CD8-positive, alpha-beta memory T cell (primary cell): ENCODE data around the gene KMT2C. TPM values are rescaled to one million over a fixed set of nuclear protein-coding genes. Genes with fewer than 3 reads are reported as not detected.

Experiments used
- CTCF ChIA-PET: fragments of 350-600 bp; sonication (Branson Sonifier 250); formaldehyde crosslinking; loops from one replicate; lab custom pipeline; 2021; ENCODE audit warnings: antibody characterized with exemption; lab: Charles Lee
- POLR2A ChIA-PET: fragments of 350-600 bp; sonication (Branson Sonifier 250); formaldehyde crosslinking; loops from one replicate; lab custom pipeline; 2021; ENCODE audit warnings: antibody characterized with exemption; lab: Charles Lee
- DNase-seq, 5 donors: peaks; one replicate each; pipeline versions ENCODE4 v3.0.0 to v3.0.0-alpha.2; 2020 to 2022; ENCODE audit warnings: mixed read lengths in 1 of 5
- H3K27ac ChIP-seq: one replicate; pipeline ENCODE4 v1.7.0; 2013; ENCODE audit warnings: low read depth, mild to moderate bottlenecking, low read length, moderate library complexity
- H3K27me3 ChIP-seq: 2 replicates; pipeline ENCODE4 v1.7.0; 2013; ENCODE audit warnings: low read length, mild to moderate bottlenecking; ENCODE audit not compliant: insufficient read depth, poor library complexity, severe bottlenecking
- H3K36me3 ChIP-seq: 2 replicates; pipeline ENCODE4 v1.7.0; 2013; ENCODE audit warnings: mild to moderate bottlenecking, low read length, moderate library complexity; ENCODE audit not compliant: insufficient read depth
- H3K4me1 ChIP-seq: 2 replicates; pipeline ENCODE4 v1.7.0; 2013; ENCODE audit warnings: mild to moderate bottlenecking, low read length, moderate library complexity; ENCODE audit not compliant: insufficient read depth
- H3K4me3 ChIP-seq: 2 replicates; pipeline ENCODE4 v1.7.0; 2013; ENCODE audit warnings: mild to moderate bottlenecking, low read length
- H3K9me3 ChIP-seq: 2 replicates; pipeline ENCODE4 v1.7.0; 2013; ENCODE audit warnings: mild to moderate bottlenecking, low read length
- H3K27ac Mint-ChIP-seq, 8 donors: one replicate each; pipeline ENCODE4 v1.8.0; 2020 to 2021; ENCODE audit warnings: mixed read lengths in 8 of 8, mild to moderate bottlenecking in 6 of 8, inconsistent platforms in 3 of 8, moderate library complexity in 3 of 8
- H3K27me3 Mint-ChIP-seq, 2 donors: one replicate each; pipeline ENCODE4 v1.8.0; 2020 to 2021; ENCODE audit warnings: mixed read lengths in 2 of 2, mild to moderate bottlenecking in 1 of 2, moderate library complexity in 1 of 2
- H3K36me3 Mint-ChIP-seq, 3 donors: one replicate each; pipeline ENCODE4 v1.8.0; 2020 to 2021; ENCODE audit warnings: mixed read lengths in 3 of 3, inconsistent platforms in 1 of 3, mild to moderate bottlenecking in 1 of 3
- H3K4me1 Mint-ChIP-seq, 3 donors: one replicate each; pipeline ENCODE4 v1.8.0; 2020 to 2021; ENCODE audit warnings: mixed read lengths in 3 of 3, inconsistent platforms in 1 of 3, mild to moderate bottlenecking in 1 of 3
- H3K4me3 Mint-ChIP-seq, 7 donors: one replicate each; pipeline ENCODE4 v1.8.0; 2020 to 2021; ENCODE audit warnings: mixed read lengths in 7 of 7, mild to moderate bottlenecking in 6 of 7, moderate library complexity in 4 of 7, inconsistent platforms in 2 of 7
- H3K9me3 Mint-ChIP-seq, 5 donors: one replicate each; pipeline ENCODE4 v1.8.0; 2020 to 2022; ENCODE audit warnings: mixed read lengths in 5 of 5, mild to moderate bottlenecking in 3 of 5, moderate library complexity in 2 of 5, inconsistent platforms in 1 of 5
- polyA plus RNA-seq: library from polyadenylated mRNA; unstranded; fragments of 300-500 nt; fragmentation: Illumina TruSeq; gene quantifications from one replicate; pipeline ENCODE4 v1.2.3, GENCODE V29; 2021
- total RNA-seq, 2 experiments: library from RNA; stranded (reverse); gene quantifications; one replicate each; pipeline ENCODE4 v1.2.3, GENCODE V29; 2021

KMT2C gene
- total and polyA plus RNA-seq, 3 experiments from 2014 or later = 18.7 to 45.3 (median 42.0) TPM

DNA sequence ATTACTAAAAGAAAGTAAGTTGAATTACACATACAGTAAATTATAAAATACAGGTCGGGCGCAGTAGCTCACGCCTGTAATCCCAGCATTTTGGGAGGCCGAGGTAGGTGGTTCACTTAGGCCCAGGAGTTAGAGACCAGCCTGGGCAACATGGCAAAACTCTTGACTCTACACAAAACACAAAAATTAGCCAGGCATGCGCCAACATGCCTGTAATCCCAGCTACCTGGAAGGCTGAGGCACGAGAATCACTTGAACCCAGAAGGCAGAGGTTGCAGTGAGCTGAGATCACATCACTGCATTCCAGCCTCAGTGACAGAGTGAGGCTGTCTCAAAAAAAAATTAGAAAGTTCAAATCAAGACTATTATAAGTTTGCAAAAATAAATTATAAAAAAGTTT, 235.4 kb downstream of the KMT2C start:
- Histone ChIP-seq H3K4me1 (no peaks in the 10 kb centered on the region), H3K27me3 (no peaks in the 10 kb centered on the region), H3K27ac (no peak overlapping the region), H3K9me3 (no peaks in the 10 kb centered on the region), H3K4me3 (no peak overlapping the region), H3K36me3 (peaks cover 13% of the 10 kb centered on the region)
- POLR2A ChIA-PET = no interaction called here
- no peak overlapping the region for H3K27ac Mint-ChIP-seq
- H3K4me1 Mint-ChIP-seq = peaks cover 0 to 2% (median 0%) of the 10 kb centered on the region in 3 donors
- CTCF ChIA-PET = no interaction called here
- peaks cover 8 to 78% (median 37%) of the 10 kb centered on the region in 3 donors for H3K36me3 Mint-ChIP-seq
- H3K4me3 Mint-ChIP-seq = no peak overlapping the region
- no peak for DNase-seq
- H3K9me3 Mint-ChIP-seq = no peaks in the 10 kb centered on the region
- H3K27me3 Mint-ChIP-seq = peaks cover 0 to 2% of the 10 kb centered on the region in 2 donors

DNA sequence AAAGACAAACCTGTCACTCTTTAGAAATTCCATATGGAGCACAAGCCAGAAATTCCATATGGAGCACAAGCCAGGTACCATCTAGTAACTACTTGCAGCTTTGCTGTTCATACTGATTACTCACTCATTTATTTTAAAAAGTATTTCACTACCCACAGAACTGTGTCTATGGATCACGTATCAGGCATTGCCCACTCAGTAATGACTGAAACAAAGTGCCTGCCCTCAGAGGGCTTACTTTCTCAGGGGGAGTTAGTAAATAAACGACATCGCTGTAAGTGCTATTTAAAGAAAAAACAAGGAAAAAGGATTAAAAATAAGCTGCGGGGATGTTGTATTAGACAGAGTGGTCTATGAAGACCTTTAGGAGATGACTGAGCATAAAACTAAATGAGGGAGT, 239.4 kb downstream of the KMT2C start:
- Mint-ChIP-seq H3K36me3 (peaks cover 17 to 77% (median 41%) of the 10 kb centered on the region in 3 donors), H3K4me3 (no peak overlapping the region), H3K27ac (peak overlapping the region in 2 of 8 donors; percentile 21 to 77), H3K9me3 (no peaks in the 10 kb centered on the region), H3K4me1 (peaks cover 0 to 5% (median 2%) of the 10 kb centered on the region in 3 donors), H3K27me3 (no peaks in the 10 kb centered on the region)
- Histone ChIP-seq H3K36me3 (peaks cover 33% of the 10 kb centered on the region), H3K4me1 (no peaks in the 10 kb centered on the region), H3K4me3 (no peak overlapping the region), H3K27ac (no peak overlapping the region), H3K27me3 (no peaks in the 10 kb centered on the region), H3K9me3 (no peaks in the 10 kb centered on the region)
- ChIA-PET CTCF (no interaction called here), POLR2A (no interaction called here)
- no peak for DNase-seq

DNA sequence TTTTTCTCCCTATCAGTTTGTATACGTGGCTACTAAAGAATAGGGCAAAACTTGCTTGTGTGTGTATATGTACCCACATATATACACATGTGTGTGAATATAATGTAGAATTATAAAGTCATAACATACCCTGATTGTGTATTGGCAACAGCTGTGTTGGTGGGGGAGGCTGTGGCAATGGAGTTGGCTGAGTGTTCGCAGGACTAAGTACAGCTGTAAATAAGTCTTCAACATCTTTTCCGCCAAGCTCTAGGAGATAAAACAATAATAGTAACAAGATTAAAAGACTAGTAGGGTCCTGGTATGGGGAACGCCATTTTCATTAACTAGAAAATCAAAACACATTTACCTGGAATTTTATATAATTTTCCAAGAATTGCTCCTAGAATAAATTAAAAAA, 241.9 kb downstream of the KMT2C start:
- H3K4me1 Mint-ChIP-seq = peaks cover 0 to 5% (median 2%) of the 10 kb centered on the region in 3 donors
- H3K36me3 ChIP-seq = peaks cover 33% of the 10 kb centered on the region
- no peaks in the 10 kb centered on the region for H3K9me3 ChIP-seq
- DNase-seq = no peak
- no peak overlapping the region for H3K27ac ChIP-seq
- H3K4me1 ChIP-seq = no peaks in the 10 kb centered on the region
- no peaks in the 10 kb centered on the region for H3K9me3 Mint-ChIP-seq
- ChIA-PET CTCF (interaction anchor here (1.9 kb wide), 1 partner anchor 10 kb away, joined by 4 read pairs; no protein-coding TSS in a partner anchor), POLR2A (no interaction called here)
- H3K27me3 ChIP-seq = no peaks in the 10 kb centered on the region
- H3K4me3 Mint-ChIP-seq = no peak overlapping the region
- peaks cover 17 to 81% (median 43%) of the 10 kb centered on the region in 3 donors for H3K36me3 Mint-ChIP-seq
- no peaks in the 10 kb centered on the region for H3K27me3 Mint-ChIP-seq
- no peak overlapping the region for H3K4me3 ChIP-seq
- no peak overlapping the region for H3K27ac Mint-ChIP-seq

DNA sequence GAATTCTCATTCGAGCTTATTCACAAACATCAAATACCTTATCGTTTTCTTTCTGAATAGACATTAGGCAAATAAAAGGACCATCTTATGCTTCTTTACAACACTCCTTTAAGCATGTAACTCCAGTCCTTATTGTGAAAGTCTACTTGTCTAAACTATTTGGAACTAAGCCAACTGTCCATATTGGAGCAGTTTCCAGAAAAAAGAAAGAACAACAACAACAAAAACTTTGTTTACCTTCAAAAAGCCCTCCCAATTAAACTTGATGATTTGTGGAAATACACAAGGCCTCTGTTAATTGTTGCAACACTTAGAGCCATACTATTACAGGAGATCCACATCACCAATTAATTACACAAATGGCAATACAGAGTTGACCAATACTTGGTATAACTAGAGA, 246.7 kb downstream of the KMT2C start:
- Mint-ChIP-seq H3K36me3 (peaks cover 7 to 87% (median 22%) of the 10 kb centered on the region in 3 donors), H3K9me3 (no peaks in the 10 kb centered on the region), H3K4me3 (no peak overlapping the region), H3K27me3 (no peaks in the 10 kb centered on the region), H3K27ac (peak overlapping the region in 4 of 8 donors; percentile 10 to 48 (median 28)), H3K4me1 (peaks cover 0 to 2% (median 0%) of the 10 kb centered on the region in 3 donors)
- Histone ChIP-seq H3K27me3 (no peaks in the 10 kb centered on the region), H3K4me3 (no peak overlapping the region), H3K4me1 (no peaks in the 10 kb centered on the region), H3K27ac (no peak overlapping the region), H3K9me3 (no peaks in the 10 kb centered on the region), H3K36me3 (peaks cover 38% of the 10 kb centered on the region)
- POLR2A ChIA-PET = no interaction called here
- CTCF ChIA-PET = no interaction called here
- DNase-seq = no peak

DNA sequence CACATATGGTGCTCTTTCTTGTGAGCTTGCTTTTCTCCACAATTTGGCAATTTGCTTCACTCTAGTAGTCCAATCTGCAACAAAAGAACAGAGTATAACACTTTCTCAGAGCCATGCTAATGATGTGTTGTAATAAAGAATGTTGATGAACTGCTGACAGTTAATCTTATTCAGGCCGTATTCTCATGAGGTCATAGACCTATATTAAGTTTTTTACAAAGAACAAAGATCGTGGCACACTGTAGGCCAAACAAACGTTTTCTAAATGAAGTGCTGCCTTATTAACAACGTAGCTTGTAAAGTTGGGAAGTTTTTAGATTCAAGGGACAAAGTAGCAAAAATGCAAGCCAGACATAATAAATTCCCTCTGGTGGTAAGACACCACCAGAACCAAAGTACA, 250.2 kb downstream of the KMT2C start:
- Mint-ChIP-seq H3K4me3 (no peak overlapping the region), H3K4me1 (no peaks in the 10 kb centered on the region), H3K27ac (peak overlapping the region in 4 of 8 donors; percentile 13 to 61 (median 39)), H3K9me3 (no peaks in the 10 kb centered on the region), H3K27me3 (no peaks in the 10 kb centered on the region), H3K36me3 (peaks cover 18 to 80% (median 24%) of the 10 kb centered on the region in 3 donors)
- no peaks in the 10 kb centered on the region for H3K9me3 ChIP-seq
- H3K36me3 ChIP-seq = peaks cover 25% of the 10 kb centered on the region
- no peaks in the 10 kb centered on the region for H3K4me1 ChIP-seq
- ChIA-PET CTCF (no interaction called here), POLR2A (no interaction called here)
- no peak overlapping the region for H3K4me3 ChIP-seq
- no peak overlapping the region for H3K27ac ChIP-seq
- H3K27me3 ChIP-seq = no peaks in the 10 kb centered on the region
- DNase-seq = no peak

DNA sequence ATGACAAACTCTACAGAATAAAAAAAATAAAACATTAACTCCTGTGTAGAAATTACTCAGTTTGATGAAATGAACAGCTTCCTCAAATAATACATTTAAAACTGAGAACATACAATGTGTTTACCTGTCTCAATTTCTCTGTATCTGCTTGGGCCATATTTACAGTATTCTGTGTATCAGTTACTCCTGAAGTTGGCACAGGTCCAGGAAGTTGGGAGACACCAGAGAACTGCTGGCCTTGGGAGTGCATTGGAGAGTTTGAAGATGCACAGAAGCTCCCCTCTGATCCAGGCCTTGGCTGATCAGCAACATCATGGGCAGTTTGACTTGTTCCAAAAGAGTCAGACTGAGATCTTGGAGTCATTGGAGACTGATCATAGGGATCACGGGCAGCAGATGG, 255.2 kb downstream of the KMT2C start:
- ChIA-PET CTCF (no interaction called here), POLR2A (no interaction called here)
- no peaks in the 10 kb centered on the region for H3K4me1 ChIP-seq
- no peak overlapping the region for H3K27ac Mint-ChIP-seq
- no peaks in the 10 kb centered on the region for H3K27me3 Mint-ChIP-seq
- H3K36me3 Mint-ChIP-seq = peaks cover 36 to 87% (median 47%) of the 10 kb centered on the region in 3 donors
- H3K36me3 ChIP-seq = peaks cover 34% of the 10 kb centered on the region
- no peak overlapping the region for H3K4me3 ChIP-seq
- H3K4me3 Mint-ChIP-seq = no peak overlapping the region
- H3K9me3 Mint-ChIP-seq = no peaks in the 10 kb centered on the region
- no peak for DNase-seq
- no peak overlapping the region for H3K27ac ChIP-seq
- peaks cover 0 to 6% (median 0%) of the 10 kb centered on the region in 3 donors for H3K4me1 Mint-ChIP-seq
- no peaks in the 10 kb centered on the region for H3K9me3 ChIP-seq
- no peaks in the 10 kb centered on the region for H3K27me3 ChIP-seq

DNA sequence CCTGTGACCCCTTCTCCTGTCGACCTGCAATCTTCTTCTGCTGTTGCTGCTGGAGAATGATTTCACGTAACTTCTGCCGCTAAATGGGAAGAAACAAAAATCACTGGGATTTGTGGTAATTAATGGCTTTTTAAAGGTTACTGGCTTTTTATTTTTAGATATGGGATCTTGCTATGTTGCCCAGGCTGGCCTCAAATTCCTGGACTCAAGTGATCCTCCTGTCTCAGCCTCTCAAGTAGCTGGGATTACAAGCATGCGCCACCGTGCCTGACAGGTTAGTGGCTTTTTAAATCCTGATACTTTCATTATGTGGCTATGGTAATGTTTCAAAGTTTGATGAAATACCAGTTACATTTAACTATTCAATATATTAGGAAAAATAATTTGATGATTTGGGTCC, 255.8 kb downstream of the KMT2C start:
- H3K9me3 ChIP-seq = no peaks in the 10 kb centered on the region
- peaks cover 33% of the 10 kb centered on the region for H3K36me3 ChIP-seq
- no peak overlapping the region for H3K27ac ChIP-seq
- DNase-seq = no peak
- no peaks in the 10 kb centered on the region for H3K4me1 ChIP-seq
- ChIA-PET CTCF (no interaction called here), POLR2A (no interaction called here)
- Mint-ChIP-seq H3K27ac (no peak overlapping the region), H3K9me3 (no peaks in the 10 kb centered on the region), H3K4me1 (peaks cover 0 to 6% (median 0%) of the 10 kb centered on the region in 3 donors), H3K4me3 (no peak overlapping the region), H3K27me3 (no peaks in the 10 kb centered on the region), H3K36me3 (peaks cover 36 to 85% (median 47%) of the 10 kb centered on the region in 3 donors)
- H3K4me3 ChIP-seq = no peak overlapping the region
- no peaks in the 10 kb centered on the region for H3K27me3 ChIP-seq

DNA sequence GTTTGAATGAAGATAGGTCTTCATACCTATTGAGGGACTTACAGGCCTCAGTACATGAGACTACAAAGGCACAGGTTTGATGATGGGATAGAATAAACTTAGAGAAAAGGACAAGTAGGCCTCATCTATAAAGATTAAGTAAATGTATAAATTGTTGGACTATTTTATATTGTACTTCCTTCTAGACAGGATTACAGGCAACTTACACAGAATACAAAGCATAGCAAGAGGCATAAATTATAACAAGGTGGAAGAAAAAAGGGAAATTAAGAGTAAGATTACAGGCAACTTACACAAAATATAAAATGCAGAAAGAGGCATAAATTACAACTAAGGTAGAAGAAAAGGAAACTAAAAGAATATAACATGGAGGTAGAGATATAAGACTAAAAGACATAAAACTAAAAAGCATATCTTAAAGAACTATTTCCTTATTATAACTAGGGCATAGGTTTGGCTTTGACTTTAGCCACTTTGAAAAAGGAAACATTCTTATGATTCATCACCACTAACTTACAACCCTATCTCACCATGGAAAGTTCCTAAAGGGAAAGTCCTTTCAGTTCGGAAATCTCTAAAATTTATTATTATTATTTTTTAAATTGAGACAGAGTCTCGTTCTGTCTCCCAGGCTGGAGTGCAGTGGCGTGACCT, 257.3 kb downstream of the KMT2C start:
- H3K4me1 Mint-ChIP-seq = peaks cover 0 to 6% (median 0%) of the 10 kb centered on the region in 3 donors
- H3K4me3 Mint-ChIP-seq = no peak overlapping the region
- H3K27me3 ChIP-seq = no peaks in the 10 kb centered on the region
- no peak overlapping the region for H3K27ac ChIP-seq
- no peaks in the 10 kb centered on the region for H3K4me1 ChIP-seq
- peaks cover 40% of the 10 kb centered on the region for H3K36me3 ChIP-seq
- ChIA-PET CTCF (no interaction called here), POLR2A (no interaction called here)
- no peaks in the 10 kb centered on the region for H3K9me3 Mint-ChIP-seq
- DNase-seq = no peak
- peaks cover 36 to 83% (median 48%) of the 10 kb centered on the region in 3 donors for H3K36me3 Mint-ChIP-seq
- no peak overlapping the region for H3K4me3 ChIP-seq
- peak overlapping the region in 4 of 8 donors; percentile 23 to 59 (median 40) for H3K27ac Mint-ChIP-seq
- H3K27me3 Mint-ChIP-seq = no peaks in the 10 kb centered on the region
- H3K9me3 ChIP-seq = no peaks in the 10 kb centered on the region
